Measurements from ENCODE around the gene SLC12A5. TPM values are rescaled to one million over a fixed set of nuclear protein-coding genes. Genes with fewer than 3 reads are reported as not detected.

Gene SLC12A5
- total RNA-seq, 6 donors from 2014 or later: 0.69 to 1.3 TPM; not detected in 4

DNA sequence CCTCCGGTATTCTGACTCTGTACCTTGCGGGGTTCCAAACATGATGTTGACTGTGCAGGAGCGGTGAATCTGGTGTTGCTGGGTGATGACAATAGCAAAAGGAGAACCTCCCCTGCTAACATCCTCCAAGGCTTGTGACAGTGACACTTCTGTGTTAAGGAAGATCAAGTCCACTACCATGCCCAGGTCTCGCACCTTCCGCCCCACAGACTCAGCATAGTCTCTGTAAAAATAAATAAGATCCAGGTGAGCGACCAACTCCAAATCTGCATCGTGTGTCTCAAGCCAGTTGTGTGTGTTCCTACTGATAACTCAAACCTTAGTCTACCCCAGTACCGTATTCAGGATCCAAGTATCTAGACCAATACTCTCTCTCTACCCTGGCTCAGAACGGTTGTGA is 36.0 kb downstream of the SLC12A5 start:
- H3K27me3 ChIP-seq: no peaks in the 10 kb centered on the region
- H3K4me1 ChIP-seq: peaks cover 15 to 27% (median 22%) of the 10 kb centered on the region in 4 donors
- no peak overlapping the region for H3K27ac ChIP-seq
- no peak for TF ChIP-seq POLR2A (IDR thresholded peaks at IDR 0.05)
- TF ChIP-seq, protein P1, sequence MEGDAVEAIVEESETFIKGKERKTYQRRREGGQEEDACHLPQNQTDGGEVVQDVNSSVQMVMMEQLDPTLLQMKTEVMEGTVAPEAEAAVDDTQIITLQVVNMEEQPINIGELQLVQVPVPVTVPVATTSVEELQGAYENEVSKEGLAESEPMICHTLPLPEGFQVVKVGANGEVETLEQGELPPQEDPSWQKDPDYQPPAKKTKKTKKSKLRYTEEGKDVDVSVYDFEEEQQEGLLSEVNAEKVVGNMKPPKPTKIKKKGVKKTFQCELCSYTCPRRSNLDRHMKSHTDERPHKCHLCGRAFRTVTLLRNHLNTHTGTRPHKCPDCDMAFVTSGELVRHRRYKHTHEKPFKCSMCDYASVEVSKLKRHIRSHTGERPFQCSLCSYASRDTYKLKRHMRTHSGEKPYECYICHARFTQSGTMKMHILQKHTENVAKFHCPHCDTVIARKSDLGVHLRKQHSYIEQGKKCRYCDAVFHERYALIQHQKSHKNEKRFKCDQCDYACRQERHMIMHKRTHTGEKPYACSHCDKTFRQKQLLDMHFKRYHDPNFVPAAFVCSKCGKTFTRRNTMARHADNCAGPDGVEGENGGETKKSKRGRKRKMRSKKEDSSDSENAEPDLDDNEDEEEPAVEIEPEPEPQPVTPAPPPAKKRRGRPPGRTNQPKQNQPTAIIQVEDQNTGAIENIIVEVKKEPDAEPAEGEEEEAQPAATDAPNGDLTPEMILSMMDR (IDR thresholded peaks at IDR 0.05): no peak
- no peak for TF ChIP-seq EP300 (IDR thresholded peaks at IDR 0.05)
- TF ChIP-seq POLR2AphosphoS5 (IDR thresholded peaks at IDR 0.05): no peak
- ATAC-seq (ENCODE audit: low FRiP score in 2 of 2) (no peak), DNase-seq (no peak)
- 88 to 96% methylated on average over 9 of the region's 9 CpGs for WGBS, 2 donors
- H3K9me3 ChIP-seq: no peaks in the 10 kb centered on the region
- H3K36me3 ChIP-seq: peaks cover 57 to 91% (median 77%) of the 10 kb centered on the region in 4 donors
- H3K4me3 ChIP-seq: no peak overlapping the region

DNA sequence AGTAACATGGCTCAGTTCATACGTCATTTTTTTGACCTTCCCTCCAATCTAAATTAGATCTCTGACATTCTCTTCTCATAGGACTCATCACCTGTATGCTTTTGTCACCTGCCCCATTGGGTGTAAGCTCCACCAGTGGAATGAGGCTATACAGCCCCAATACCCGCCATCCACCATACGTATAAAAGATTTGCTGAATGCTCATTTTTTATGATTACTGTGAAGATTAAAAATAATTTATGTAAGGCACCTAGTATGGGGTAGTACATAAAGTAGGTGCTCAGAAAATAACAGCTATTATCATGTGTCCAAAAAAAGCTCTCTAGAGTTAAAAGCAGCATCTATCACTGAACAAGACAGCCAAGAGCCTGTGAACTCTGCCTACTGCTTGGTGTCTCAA is 36.7 kb downstream of the SLC12A5 start:
- Histone ChIP-seq H3K4me1 (peaks cover 8 to 20% (median 15%) of the 10 kb centered on the region in 4 donors), H3K27me3 (no peaks in the 10 kb centered on the region), H3K36me3 (peaks cover 57 to 98% (median 79%) of the 10 kb centered on the region in 4 donors), H3K9me3 (no peaks in the 10 kb centered on the region), H3K4me3 (no peak overlapping the region), H3K27ac (no peak overlapping the region)
- TF ChIP-seq POLR2AphosphoS5 (IDR thresholded peaks at IDR 0.05) (no peak), POLR2A (IDR thresholded peaks at IDR 0.05) (no peak), EP300 (IDR thresholded peaks at IDR 0.05) (no peak)
- TF ChIP-seq, protein P1 (IDR thresholded peaks at IDR 0.05): no peak
- DNase-seq (no peak), ATAC-seq (ENCODE audit: low FRiP score in 2 of 2) (no peak)
- 94 to 100% methylated on average over 3 of the region's 3 CpGs for WGBS, 2 donors

DNA sequence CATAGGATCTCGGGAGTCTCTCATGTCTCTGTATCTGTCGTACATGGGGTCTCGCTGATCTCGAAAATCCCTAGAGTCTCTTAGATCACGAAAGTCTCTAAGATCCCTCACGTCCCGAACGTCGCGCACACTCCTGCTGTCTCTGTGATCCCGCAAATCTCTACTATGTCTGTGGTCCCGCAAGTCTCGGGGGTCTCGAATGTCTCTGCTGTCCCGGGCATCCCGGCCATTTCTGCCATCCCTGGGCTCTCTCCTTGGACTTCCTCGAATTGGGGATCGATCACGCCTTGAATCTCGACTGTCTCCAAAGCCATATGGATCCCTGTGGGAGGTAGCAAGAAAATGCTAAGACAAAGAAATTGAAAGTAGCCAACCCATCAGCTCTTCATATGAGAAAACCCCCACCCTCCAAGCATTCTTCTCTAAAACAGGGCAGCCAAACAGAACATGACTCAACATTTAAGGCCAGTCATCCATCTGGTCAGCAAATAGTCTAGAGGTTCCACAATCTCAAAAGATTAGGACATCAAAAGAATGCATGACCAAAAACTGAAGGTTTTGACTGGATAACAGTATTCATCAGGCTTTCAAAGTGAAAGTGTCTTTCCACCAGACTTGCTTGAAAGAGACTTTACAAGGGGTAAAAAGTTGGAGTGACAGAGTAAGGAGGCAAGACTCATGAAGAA is 41.3 kb downstream of the SLC12A5 start:
- Histone ChIP-seq H3K27ac (no peak overlapping the region), H3K4me1 (no peaks in the 10 kb centered on the region), H3K4me3 (no peak overlapping the region), H3K9me3 (no peaks in the 10 kb centered on the region), H3K36me3 (peaks cover 30 to 77% (median 46%) of the 10 kb centered on the region in 4 donors), H3K27me3 (no peaks in the 10 kb centered on the region)
- 94 to 96% methylated on average over 20 of the region's 20 CpGs for WGBS, 2 donors
- DNase-seq (no peak), ATAC-seq (ENCODE audit: low FRiP score in 2 of 2) (no peak)
- TF ChIP-seq, protein P1 (IDR thresholded peaks at IDR 0.05): no peak

DNA sequence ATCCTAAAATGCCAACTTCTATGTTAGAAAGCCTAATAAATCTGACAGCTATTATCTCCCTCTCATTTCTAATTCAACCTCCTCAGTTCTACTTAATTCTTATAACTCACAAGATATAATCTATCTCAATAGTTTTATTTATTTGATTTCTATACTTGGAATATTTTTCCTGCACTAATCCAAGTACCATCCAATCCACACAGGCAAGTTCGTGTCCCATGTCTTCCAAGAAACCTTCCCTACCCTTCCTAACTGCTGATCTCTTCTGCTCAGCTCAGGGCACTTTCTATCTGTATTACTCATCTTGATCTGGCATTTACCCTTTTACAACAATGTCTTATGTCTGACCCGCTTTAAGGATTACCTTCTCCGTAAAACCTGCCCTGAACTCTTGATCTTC is 42.6 kb downstream of the SLC12A5 start:
- peaks cover 19 to 74% (median 37%) of the 10 kb centered on the region in 4 donors for H3K36me3 ChIP-seq
- no peak for ATAC-seq (ENCODE audit: low FRiP score in 2 of 2)

More for the DNA sequence above, 42.6 kb downstream of the SLC12A5 start:
- DNase-seq: no peak
- Histone ChIP-seq H3K4me1 (no peaks in the 10 kb centered on the region), H3K4me3 (no peak overlapping the region), H3K27me3 (no peaks in the 10 kb centered on the region), H3K27ac (no peak overlapping the region), H3K9me3 (no peaks in the 10 kb centered on the region)
- 98 to 100% methylated on average over 3 of the region's 3 CpGs for WGBS, 2 donors
- no peak for TF ChIP-seq EP300 (IDR thresholded peaks at IDR 0.05)
- TF ChIP-seq, protein P1 (IDR thresholded peaks at IDR 0.05): no peak
- no peak for TF ChIP-seq POLR2A (IDR thresholded peaks at IDR 0.05)
- TF ChIP-seq POLR2AphosphoS5 (IDR thresholded peaks at IDR 0.05): no peak
